AG04450 (cell line): ENCODE results near the gene HECW1. TPM values are rescaled to one million over a fixed set of nuclear protein-coding genes. Genes with fewer than 3 reads are reported as not detected.

ENCODE experiments used
- CTCF ChIA-PET: fragments of 300-600, 350-600 bp; formaldehyde crosslinking; extraction: SDS; loops from one replicate; lab custom pipeline; 2022; ENCODE audit warnings: antibody characterized with exemption, inconsistent platforms; lab: Charles Lee
- POLR2A ChIA-PET: fragments of 350-600 bp; formaldehyde crosslinking; extraction: SDS; loops from one replicate; lab custom pipeline; 2021; ENCODE audit warnings: antibody characterized with exemption, inconsistent platforms; lab: Yijun Ruan, JAX
- DNase-seq: peaks from one replicate; pipeline ENCODE4 v3.0.0-alpha.2; 2011; ENCODE audit warnings: low read depth, low spot score
- H3K27ac ChIP-seq: one replicate; pipeline ENCODE4 v1.5.1; 2012; ENCODE audit warnings: low read depth, low read length, control low read depth
- H3K27me3 ChIP-seq: one replicate; pipeline ENCODE4 v1.6.0; 2012; ENCODE audit warnings: low read length; ENCODE audit not compliant: control insufficient read depth, insufficient read depth
- H3K4me3 ChIP-seq: 2 replicates; pipeline ENCODE4 v1.5.1; 2011; ENCODE audit warnings: mild to moderate bottlenecking, low read depth, low read length, control low read depth
- H3K9me3 ChIP-seq: 2 replicates; pipeline ENCODE4 v1.5.1; 2012; ENCODE audit warnings: low read length; ENCODE audit not compliant: control insufficient read depth, insufficient read depth
- polyA plus RNA-seq: library from polyadenylated mRNA; depleted of rRNA; stranded (reverse); fragments of >200 nt; gene quantifications from 2 replicates; pipeline ENCODE4 v1.2.3, GENCODE V29; 2011; rRNA removed
- small RNA-seq: library from RNA; depleted of rRNA; stranded (forward); fragments of <200 nt; gene quantifications from one replicate; pipeline ENCODE3, GENCODE V24; 2012; ENCODE audit warnings: low read depth; ENCODE audit not compliant: insufficient read length
- TF ChIP-seq, protein P1 (sequence below): IDR thresholded peaks from 2 replicates; pipeline ENCODE4 v1.5.1; 2011; ENCODE audit warnings: low read depth, low read length, control low read depth, inconsistent platforms

Gene HECW1
- polyA plus RNA-seq, 1 experiment: 2.6 TPM

DNA sequence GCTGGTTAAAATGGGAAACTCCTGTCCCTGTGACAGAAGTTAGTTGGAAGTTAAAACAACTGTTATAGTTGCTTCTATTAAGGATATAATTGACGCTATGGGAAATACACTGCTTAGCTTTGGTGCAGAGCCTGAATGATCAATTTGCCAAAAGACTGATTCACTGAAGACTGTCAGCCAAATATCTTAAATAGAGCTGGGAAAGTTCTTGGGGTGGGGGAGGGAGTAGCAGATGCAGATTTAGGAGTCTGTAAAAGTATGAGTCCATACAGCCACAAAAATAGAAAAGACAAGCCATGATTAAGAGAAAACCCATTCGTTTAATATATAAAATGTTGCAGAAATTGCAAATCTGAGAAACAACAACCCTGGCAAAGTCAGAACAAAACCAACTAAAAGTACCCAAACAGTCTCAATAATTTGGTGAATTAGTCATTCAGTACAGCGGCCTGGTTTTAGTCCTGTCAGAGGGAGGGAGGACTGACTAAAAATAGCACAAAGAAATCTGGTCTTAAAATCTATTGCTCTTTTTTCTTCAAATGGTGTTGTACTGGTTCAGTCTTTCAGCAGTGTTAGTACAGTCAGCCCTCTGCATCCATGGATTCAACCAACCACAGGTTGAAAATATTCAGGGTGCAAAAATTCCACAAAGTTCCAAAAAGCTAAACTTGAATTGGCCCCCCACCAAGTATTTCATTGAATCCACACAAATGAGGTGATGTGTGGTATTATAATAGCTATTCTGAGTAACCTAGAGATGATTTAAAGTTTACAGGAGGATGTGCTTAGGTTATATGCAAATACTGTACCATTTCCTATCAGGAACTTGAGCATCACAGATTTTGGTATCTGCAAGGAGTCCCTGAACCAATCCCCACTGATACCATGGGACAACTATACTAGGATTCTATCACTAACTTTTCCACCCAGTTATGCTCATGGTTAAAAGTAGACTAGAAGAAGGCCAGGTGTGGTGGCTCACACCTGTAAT lies 500.4 kb downstream of the HECW1 start:
- ChIA-PET CTCF (interaction anchor here (0.7 to 2.5 kb wide), 4 partner anchors 10 to 88 kb away, joined by 3 to 8 read pairs (median 6); partner anchors contain the start of gene STK17A), POLR2A (interaction anchor here (0.6 kb wide), 1 partner anchor 37 kb away, joined by 9 read pairs; no protein-coding TSS in a partner anchor)
- no peak overlapping the region for H3K4me3 ChIP-seq
- H3K9me3 ChIP-seq: no peaks in the 10 kb centered on the region
- TF ChIP-seq, protein P1, sequence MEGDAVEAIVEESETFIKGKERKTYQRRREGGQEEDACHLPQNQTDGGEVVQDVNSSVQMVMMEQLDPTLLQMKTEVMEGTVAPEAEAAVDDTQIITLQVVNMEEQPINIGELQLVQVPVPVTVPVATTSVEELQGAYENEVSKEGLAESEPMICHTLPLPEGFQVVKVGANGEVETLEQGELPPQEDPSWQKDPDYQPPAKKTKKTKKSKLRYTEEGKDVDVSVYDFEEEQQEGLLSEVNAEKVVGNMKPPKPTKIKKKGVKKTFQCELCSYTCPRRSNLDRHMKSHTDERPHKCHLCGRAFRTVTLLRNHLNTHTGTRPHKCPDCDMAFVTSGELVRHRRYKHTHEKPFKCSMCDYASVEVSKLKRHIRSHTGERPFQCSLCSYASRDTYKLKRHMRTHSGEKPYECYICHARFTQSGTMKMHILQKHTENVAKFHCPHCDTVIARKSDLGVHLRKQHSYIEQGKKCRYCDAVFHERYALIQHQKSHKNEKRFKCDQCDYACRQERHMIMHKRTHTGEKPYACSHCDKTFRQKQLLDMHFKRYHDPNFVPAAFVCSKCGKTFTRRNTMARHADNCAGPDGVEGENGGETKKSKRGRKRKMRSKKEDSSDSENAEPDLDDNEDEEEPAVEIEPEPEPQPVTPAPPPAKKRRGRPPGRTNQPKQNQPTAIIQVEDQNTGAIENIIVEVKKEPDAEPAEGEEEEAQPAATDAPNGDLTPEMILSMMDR: no peak
- DNase-seq: peak; percentile 7
- no peaks in the 10 kb centered on the region for H3K27me3 ChIP-seq
- no peak overlapping the region for H3K27ac ChIP-seq

Small RNA genes lying within 50 kb of the gene (small RNA-seq; reads per million reads assigned to genes)
- gene MIR3943: not detected
- gene RF00019: not detected
- gene RNU6-575P: not detected
- not detected for gene RNU7-35P

Other genes with a start within 250 kb of the HECW1 start
- gene C7orf25, start 200.6 kb upstream of the HECW1 start, polyA plus RNA-seq: 3.1 and 3.8 TPM in 2 replicates
- gene PSMA2, start 180.5 kb upstream of the HECW1 start, polyA plus RNA-seq: 142 and 233 TPM in 2 replicates
- 51.6 and 68.5 TPM in 2 replicates for gene MRPL32, start 180.3 kb upstream of the HECW1 start, polyA plus RNA-seq